HG03469 (cell line): ENCODE data around the gene ZNF488.

Experiments
- ATAC-seq: cut with Tn5 transposase; IDR thresholded peaks from one replicate; pipeline ENCODE4 v1.9.1; 2021; ENCODE audit warnings: mild to moderate bottlenecking, moderate library complexity, moderate number of reproducible peaks; ENCODE audit not compliant: unreplicated experiment

Gene ZNF488

GRCh38 chr10:47367646-47368045, 16.4 kb downstream of the ZNF488 start:
- ATAC-seq = no peak

- no peak for ATAC-seq
Measured at GRCh38 chr10:47366731-47367460, 17.2 kb downstream of the ZNF488 start.

GRCh38 chr10:47366181-47366631, 17.9 kb downstream of the ZNF488 start:
- ATAC-seq = no peak

DNA sequence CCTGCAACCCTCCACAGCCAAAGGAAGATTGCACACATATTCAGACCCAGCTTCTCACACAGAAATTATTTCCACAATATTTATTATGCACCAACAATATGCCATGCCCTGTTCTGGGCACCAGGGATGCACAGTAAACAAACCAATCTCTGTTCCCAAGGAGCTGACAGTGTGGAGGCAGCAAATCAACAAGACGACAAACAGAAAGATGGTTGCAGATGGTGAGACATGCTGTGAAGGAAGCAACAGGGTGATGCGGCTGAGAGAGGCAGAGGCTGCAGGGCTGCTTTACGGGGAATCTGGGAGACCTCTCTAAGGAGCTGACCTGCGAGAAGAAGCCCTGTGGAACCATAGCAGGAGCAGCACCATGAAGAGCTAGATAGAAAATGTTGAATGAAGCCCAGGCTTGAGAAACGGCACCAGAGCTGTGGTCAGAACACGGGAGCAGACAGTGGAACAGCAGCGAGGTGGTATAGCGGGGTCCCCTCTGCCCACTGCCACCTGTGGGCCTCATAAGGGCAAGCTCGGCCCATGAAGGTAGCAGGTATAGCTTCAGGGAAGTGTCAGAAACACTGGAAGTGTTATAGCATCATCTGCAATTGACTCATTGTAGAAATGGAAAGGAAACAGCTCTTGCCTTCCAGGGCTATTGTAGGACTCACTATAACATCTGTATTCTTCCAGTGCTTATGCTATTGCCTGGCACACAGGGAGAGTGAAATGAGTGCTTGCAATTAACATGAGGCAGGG, 18.5 kb downstream of the ZNF488 start:
- no peak for ATAC-seq

DNA sequence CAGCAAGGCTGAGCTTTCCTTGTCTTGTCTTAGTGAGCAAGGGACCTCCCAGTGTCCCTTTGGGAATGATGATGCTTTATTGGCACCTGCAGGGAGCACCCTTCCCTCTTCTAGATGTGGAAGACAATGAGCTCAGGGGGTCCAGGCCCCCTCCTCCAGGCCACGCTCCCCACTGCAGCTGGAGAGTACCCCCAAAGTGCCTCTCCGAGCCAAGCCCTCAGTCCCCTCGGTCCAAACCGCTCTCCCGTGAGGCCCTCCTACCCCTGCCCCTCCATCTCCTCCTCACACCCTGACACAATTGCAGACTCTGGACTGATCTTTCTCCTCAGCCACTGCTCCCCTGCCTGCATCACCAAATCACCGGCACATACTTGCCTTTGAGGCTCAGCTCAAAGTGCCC, 19.2 kb downstream of the ZNF488 start:
- no peak for ATAC-seq

DNA sequence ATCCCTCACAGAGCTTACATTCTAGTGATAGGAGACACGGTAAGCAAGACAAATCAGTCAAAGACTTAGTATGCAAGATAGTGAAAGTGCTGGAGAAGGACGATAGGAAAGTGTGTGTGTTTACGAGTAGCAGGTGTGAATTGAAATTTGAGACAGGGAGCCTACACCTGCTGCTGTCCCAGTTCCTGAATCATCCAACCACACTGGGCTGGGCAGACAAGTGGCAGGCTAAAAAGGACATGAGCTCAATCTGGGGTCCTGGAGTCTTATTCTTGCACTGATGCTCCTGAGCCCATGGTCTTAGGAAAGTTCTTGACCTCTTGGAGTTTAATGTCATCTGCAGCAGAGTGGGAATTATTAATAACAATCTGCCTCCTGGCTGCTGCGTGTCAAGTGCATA, 19.7 kb downstream of the ZNF488 start:
- no peak for ATAC-seq

DNA sequence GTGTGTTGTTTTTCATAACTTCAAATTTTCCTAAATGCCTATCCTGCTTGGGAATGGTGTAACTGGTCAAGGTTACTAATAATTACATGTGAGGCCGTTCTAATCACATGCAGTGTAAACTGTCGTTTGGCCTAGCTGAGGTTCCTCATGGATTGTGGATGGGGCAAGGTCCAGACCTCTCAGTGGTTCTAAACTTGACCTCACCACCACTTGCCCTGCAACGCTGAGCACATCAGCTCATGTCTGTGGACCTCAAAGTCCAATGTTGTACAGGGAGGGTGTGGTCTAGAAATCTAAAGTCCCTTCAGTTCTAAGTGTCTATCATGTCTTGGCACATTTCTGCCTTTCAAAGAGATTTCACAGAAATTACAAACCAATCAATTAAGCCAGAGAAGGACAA, 20.3 kb downstream of the ZNF488 start:
- ATAC-seq = no peak

GRCh38 chr10:47362199-47362598, 21.9 kb downstream of the ZNF488 start:
- no peak for ATAC-seq

- ATAC-seq = no peak
Measured at GRCh38 chr10:47361293-47361692, 22.8 kb downstream of the ZNF488 start.

DNA sequence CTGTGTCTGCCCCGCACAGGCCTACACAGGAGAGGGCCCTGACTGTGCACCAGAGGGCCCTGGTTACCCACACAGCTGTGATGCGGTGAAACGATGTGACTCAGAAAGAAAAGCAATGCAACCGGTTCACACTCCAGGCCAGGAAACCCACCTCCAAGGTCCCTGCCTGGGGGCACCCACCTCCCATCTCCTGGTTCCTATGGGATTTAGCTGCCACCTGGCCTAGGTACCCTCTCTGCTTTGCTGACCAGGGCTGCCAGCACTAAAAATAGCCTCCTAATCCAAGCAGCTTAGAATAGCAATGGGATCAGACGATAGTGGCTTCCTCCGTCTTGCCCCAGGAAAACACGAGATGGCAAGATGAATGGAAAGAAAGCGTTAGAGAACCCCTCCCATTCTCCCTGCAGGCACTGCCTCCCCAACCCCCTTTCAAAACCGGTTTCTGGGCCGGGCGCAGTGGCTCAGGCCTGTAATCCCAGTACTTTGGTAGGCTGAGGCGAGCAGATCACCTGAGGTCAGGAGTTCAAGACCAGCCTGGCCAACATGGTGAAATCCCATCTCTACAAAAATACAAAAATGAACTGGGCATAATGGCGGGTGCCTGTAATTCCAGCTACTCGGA, 23.6 kb downstream of the ZNF488 start:
- ATAC-seq = no peak

DNA sequence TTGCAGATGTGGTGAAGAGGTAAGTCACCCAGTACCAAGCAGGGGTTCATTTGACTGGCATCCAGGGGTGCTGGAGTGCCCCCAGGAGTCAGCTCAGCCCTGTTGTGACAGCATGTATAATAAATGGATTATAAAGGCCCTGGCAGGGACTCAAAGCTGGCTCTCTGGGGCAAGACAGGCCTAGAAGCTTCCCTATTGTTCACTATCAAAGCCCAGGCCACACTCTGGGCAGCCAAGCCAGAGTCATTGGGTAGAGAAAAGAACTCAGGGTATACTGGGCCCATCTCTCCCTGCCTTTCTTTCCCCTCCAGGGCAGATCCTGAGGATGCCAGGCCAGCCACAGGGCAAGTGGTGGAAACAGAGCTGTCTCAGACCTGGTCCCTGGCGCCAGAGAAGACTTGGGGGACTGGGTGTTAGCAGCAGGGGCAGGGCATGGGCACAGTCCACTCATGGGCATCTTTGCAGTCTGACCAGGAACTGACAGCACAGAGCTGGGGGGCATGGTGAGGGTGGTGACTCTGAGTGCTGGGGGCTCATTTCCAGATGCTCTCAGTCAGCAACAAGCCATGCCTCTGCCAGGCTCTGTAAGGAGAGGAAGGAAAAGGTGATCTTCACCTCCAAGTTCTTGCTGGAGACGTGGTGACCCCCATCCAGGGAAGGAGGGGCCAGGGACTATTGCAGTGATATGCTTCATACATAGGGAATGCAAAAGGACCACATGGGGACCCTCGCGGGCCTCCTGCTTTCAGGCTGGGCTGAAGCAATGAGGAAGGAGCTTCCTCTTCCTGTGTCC, 24.3 kb downstream of the ZNF488 start:
- no peak for ATAC-seq

DNA sequence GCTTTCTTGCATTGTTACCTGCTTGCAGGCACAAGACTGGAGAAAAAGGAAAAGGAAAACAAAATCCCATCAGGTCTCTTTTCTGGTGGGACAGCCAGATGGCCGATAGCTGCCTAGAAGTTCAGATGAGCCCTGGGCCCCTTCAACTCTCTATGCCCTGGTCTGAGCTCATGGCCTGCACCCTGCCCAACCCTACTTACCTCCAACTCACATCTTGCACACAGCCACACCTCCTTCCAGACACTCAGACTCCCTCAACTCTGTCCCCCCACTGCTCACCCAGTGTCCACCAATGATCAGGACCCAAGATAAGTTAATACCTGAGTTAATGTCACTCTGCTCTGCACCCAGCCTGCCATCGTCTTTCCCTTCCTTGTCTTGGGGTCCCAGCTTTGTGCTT, 25.0 kb downstream of the ZNF488 start:
- ATAC-seq = no peak

DNA sequence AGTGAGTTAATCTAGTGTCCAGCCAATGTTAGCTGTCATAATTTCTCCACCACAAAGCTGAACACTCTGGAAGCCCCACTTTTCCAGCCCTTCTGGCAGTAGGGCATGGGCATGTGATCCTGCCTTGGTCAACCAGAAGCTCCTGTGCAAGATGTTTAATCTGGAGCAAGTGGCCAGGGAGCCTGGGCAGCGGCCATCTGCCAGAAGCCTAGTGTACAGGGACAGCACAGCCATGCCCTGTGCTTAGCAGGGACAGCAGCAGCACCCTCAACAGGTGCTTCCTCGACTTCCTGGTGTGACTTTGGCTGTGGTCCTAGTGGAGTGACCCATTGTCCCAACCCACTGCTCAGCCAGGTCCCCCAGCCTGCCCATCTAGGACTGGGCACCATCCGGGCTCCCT, 25.6 kb downstream of the ZNF488 start:
- no peak for ATAC-seq

GRCh38 chr10:47357911-47358310, 26.2 kb downstream of the ZNF488 start:
- ATAC-seq = no peak

- ATAC-seq = no peak
Measured at GRCh38 chr10:47357131-47357582, 26.9 kb downstream of the ZNF488 start.

DNA sequence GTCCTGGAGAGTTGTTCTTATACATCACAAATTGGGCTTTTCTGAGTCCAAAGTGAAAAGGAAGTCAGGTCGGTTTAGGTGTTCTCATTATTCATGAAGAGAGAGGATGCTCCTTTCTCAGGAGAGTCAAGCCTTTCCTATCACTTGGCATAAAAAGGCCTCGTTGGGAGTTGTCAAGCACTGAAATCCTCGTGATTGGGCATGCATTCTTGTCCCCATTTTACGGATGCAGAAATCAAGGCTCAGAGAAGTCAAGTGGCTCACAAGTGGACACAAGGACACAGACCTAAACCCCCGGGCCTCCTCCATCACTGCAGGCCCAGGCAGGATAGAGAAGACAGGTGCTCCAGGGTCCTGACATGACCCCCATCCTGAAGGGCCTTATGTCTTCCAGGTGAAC, 27.4 kb downstream of the ZNF488 start:
- no peak for ATAC-seq

DNA sequence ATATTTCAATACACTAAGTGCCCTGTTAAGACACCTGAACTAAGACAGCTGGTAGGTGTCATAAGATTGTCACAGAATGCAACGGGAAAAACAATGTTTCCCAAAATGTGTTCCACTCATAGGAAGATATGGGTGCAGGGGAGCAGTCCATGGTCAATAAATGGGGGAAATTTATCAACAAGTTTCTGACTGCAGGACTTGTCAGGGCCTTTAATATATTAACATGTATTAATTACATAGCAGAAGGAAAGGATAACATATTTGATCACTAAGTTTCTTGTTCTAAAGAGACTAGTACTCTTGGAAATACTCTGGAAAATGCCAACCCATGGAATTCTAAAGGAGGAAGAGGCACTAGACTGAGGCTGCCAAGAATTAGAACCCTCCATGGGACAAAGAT, 29.2 kb downstream of the ZNF488 start:
- ATAC-seq = no peak

DNA sequence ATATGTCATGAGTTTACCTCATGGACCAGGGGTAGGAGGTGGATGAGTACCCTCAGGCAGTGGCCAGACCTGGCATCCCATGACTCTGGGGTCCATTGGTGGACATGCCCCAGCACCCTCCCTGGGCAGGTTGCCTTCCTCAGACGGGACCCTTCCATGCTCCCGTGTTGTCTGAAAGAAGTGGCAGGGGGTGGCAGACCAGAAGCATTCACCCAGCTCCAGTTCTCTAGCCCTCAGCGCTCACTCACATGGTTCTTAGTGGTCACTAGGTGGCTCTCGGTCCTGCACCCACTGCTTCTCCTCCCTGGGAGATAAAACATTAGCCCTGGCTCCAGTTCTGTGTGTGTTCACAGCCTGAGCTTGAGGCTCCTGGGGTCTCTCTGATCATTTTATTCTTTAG, 29.9 kb downstream of the ZNF488 start:
- ATAC-seq = no peak

DNA sequence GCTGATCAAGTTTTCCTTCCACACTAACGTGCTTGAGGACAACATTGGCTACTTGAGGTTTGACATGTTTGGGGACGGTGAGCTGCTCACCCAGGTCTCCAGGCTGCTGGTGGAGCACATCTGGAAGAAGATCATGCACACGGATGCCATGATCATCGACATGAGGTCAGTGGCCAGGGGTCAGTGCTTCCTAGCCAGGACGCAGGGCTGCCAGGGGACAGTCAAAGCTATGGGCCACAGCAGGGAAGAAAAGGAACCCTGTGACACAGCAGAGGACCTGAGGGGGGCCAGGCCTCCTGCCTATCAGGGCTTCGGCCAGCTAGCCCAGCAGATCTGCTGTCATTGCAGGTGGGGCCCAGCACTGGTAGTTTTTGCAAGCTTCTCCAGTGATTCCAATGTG, 30.7 kb downstream of the ZNF488 start:
- no peak for ATAC-seq

DNA sequence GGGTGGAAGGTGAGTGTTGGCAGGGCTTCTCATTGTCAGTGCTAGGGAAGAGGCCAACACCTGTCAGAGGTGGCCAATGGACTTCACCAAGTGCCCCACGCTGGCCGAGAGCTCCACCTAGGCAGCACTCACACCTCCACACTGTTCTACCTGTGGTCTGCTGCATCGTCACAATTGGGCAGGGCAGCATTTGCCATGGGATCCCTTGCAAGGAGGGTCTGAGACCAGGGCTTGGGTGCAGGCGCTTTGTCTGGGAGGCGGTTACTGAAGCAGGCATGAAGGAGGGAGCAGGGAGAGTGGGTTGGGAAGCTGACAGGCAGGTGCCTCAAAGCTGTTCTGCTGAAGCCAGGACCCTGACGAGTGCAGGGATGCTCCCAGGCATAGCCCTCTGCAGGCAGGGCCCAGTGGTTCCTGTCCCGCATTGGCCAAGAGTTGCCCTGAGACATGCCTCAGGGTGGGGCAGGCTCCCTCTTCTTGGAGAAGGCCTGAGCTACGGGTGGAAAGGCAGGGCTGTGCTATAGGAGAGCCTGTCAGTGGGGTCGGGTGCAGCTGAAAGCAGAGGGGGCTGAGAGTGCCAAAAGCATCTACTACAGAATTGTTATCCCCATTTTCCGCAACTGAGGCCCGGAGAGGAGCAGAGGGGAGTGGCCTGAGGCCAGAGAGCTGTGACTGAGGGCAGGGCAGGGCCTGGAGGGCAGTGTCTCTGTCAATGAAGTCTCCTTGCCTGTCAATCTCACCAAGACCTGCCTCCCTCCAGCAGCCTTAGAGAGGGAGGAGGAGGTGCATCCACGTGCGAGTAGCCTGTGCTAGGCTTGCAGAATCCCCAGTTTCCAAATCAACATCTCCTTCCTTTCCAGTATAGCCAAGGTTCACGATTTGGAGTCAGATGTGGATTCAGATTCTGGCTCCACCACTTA, 31.9 kb downstream of the ZNF488 start:
- no peak for ATAC-seq
